HepG2 (cell line): ENCODE measurements around the gene SWI5.

ENCODE experiments used
- BRCA1 ChIP-seq: sonication (generic); formaldehyde crosslinking; IDR thresholded peaks from 2 replicates; pipeline ENCODE4 v1.4.0; 2020; ENCODE audit warnings: missing genetic modification reagents
- ELF1 ChIP-seq: sonication (generic); formaldehyde crosslinking; IDR thresholded peaks from 2 replicates; pipeline ENCODE4 v1.4.0; 2020; ENCODE audit warnings: missing genetic modification reagents
- EP300 ChIP-seq, 3 experiments: sonication (generic) in 1 of 3; formaldehyde crosslinking in 1 of 3; IDR thresholded peaks; 2 replicates each; pipeline versions ENCODE4 v1.5.1 to v1.6.1; 2011 to 2020; ENCODE audit warnings: low read depth in 2 of 3, low read length in 2 of 3, borderline replicate concordance in 1 of 3, improper control_type of control experiment in 1 of 3, mild to moderate bottlenecking in 1 of 3, missing genetic modification reagents in 1 of 3, moderate library complexity in 1 of 3
- KLF16 ChIP-seq, 2 experiments: sonication (generic) in 1 of 2; formaldehyde crosslinking in 1 of 2; IDR thresholded peaks; 2 replicates each; pipeline versions ENCODE4 v1.6.1 to v1.8.0; 2016 to 2023; ENCODE audit warnings: missing genetic modification reagents in 2 of 2, missing compliant biosample characterization in 1 of 2
- PRDM4 ChIP-seq: sonication (generic); formaldehyde crosslinking; IDR thresholded peaks from 2 replicates; pipeline ENCODE4 v1.9.0; 2021; ENCODE audit warnings: missing genetic modification reagents, borderline replicate concordance
- TAF1 ChIP-seq: sonication (generic); formaldehyde crosslinking; IDR thresholded peaks from 2 replicates; pipeline ENCODE4 v1.4.0; 2020; ENCODE audit warnings: missing genetic modification reagents
- TARDBP ChIP-seq: sonication (generic); formaldehyde crosslinking; IDR thresholded peaks from 2 replicates; pipeline ENCODE4 v1.8.0; 2022; ENCODE audit warnings: mild to moderate bottlenecking, missing genetic modification reagents
- YY1 ChIP-seq: IDR thresholded peaks from 2 replicates; pipeline ENCODE4 v1.6.1; 2011; ENCODE audit warnings: low read length, low read depth, moderate library complexity, mild to moderate bottlenecking; ENCODE audit not compliant: insufficient read depth, insufficient replicate concordance
- ZFP1 ChIP-seq: IDR thresholded peaks from 2 replicates; pipeline ENCODE4 v1.6.1; 2016
- TF ChIP-seq, protein P1 (sequence below): sonication (generic); formaldehyde crosslinking; IDR thresholded peaks from 2 replicates; pipeline ENCODE4 v1.4.0; 2020; ENCODE audit warnings: missing genetic modification reagents
- TF ChIP-seq, protein P2 (sequence below): sonication (generic); formaldehyde crosslinking; IDR thresholded peaks from 2 replicates; pipeline ENCODE4 v1.5.0; 2020; ENCODE audit warnings: mild to moderate bottlenecking, missing genetic modification reagents, moderate library complexity
- TF ChIP-seq, protein P3 (sequence below): sonication (generic); formaldehyde crosslinking; IDR thresholded peaks from 2 replicates; pipeline ENCODE4 v1.5.0; 2020; ENCODE audit warnings: missing genetic modification reagents
- TF ChIP-seq, protein P4 (sequence below): sonication (generic); formaldehyde crosslinking; conservative IDR thresholded peaks from 2 replicates; pipeline ENCODE4 v1.4.0; 2020; ENCODE audit warnings: missing genetic modification reagents

DNA sequence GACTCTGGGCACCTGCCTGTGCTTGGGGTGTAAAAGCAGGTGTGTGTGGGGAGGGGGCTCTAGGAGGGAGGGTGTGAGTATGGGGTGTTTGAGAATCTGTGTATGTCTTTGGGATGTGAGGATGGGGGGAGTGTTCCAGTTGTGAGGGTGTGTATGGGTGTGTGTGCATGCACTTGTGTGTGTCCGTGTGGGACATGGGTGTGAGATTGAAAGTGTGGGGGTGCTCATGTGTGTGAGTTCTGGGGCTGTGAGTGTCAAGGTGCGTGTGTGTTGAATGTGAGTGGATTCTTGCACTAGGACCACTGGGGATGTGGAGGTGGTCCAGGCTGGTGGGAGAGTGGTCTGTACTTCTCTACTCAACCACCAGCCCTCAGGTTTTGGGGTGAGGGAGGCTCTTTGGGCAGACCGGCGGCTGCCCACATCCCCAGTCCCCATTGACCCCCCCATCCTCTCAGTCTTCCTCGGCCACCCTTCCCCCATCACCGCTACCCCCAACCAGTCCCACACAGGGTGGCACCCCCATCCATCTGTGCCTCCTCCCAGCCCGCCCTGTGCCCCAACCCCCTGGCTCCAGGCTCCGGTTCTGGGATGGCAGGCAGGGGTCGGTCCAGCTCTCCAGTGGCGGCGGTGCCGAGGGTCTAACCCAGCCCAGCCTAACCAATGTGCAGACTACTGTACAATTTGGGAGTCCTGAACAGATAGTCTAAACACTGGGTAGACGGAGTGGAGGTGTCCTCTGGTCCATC, 31.8 kb upstream of the SWI5 start:
- TF ChIP-seq ELF1 (CRISPR knock-in tag) (no peak), KLF16 (CRISPR knock-in tag; IDR thresholded peaks at IDR 0.05) (no peak), TARDBP (CRISPR knock-in tag) (no peak), YY1 (no peak), ZFP1 (CRISPR knock-in tag) (no peak), PRDM4 (CRISPR knock-in tag) (no peak), BRCA1 (CRISPR knock-in tag) (no peak), TAF1 (CRISPR knock-in tag) (no peak), EP300 (IDR thresholded peaks at IDR 0.05; ENCODE audit: low read depth in 2 of 2, low read length in 2 of 2) (no peak), EP300 (CRISPR knock-in tag; IDR thresholded peaks at IDR 0.05; ENCODE audit: borderline replicate concordance) (no peak)
- TF ChIP-seq, protein P1, sequence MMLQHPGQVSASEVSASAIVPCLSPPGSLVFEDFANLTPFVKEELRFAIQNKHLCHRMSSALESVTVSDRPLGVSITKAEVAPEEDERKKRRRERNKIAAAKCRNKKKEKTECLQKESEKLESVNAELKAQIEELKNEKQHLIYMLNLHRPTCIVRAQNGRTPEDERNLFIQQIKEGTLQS: no peak
- TF ChIP-seq, protein P2, sequence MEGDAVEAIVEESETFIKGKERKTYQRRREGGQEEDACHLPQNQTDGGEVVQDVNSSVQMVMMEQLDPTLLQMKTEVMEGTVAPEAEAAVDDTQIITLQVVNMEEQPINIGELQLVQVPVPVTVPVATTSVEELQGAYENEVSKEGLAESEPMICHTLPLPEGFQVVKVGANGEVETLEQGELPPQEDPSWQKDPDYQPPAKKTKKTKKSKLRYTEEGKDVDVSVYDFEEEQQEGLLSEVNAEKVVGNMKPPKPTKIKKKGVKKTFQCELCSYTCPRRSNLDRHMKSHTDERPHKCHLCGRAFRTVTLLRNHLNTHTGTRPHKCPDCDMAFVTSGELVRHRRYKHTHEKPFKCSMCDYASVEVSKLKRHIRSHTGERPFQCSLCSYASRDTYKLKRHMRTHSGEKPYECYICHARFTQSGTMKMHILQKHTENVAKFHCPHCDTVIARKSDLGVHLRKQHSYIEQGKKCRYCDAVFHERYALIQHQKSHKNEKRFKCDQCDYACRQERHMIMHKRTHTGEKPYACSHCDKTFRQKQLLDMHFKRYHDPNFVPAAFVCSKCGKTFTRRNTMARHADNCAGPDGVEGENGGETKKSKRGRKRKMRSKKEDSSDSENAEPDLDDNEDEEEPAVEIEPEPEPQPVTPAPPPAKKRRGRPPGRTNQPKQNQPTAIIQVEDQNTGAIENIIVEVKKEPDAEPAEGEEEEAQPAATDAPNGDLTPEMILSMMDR: no peak
- TF ChIP-seq, protein P3, sequence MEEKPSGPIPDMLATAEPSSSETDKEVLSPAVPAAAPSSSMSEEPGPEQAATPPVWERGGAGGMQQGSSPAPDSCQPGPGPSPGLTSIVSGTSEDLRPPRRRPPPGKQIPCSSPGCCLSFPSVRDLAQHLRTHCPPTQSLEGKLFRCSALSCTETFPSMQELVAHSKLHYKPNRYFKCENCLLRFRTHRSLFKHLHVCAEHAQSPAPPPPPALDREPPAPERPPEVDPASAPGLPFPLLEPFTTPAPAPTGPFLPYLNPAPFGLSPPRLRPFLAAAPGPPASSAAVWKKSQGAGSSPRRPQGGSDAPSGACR (CRISPR knock-in tag): no peak
- TF ChIP-seq, protein P4, sequence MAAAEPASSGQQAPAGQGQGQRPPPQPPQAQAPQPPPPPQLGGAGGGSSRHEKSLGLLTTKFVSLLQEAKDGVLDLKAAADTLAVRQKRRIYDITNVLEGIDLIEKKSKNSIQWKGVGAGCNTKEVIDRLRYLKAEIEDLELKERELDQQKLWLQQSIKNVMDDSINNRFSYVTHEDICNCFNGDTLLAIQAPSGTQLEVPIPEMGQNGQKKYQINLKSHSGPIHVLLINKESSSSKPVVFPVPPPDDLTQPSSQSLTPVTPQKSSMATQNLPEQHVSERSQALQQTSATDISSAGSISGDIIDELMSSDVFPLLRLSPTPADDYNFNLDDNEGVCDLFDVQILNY (CRISPR knock-in tag): no peak
